ENCODE results near the gene C19orf25. TPM values are rescaled to one million over a fixed set of nuclear protein-coding genes. Genes with fewer than 3 reads are reported as not detected.
"Not testable (repeated sequence)": the region's sequence is repeated elsewhere in the genome, so short reads cannot be mapped to it uniquely, and the experiment has no call there.

The C19orf25 gene
- total RNA-seq, 4 donors from 2014 or later: 35.5 to 68.5 (median 61.9) TPM

DNA sequence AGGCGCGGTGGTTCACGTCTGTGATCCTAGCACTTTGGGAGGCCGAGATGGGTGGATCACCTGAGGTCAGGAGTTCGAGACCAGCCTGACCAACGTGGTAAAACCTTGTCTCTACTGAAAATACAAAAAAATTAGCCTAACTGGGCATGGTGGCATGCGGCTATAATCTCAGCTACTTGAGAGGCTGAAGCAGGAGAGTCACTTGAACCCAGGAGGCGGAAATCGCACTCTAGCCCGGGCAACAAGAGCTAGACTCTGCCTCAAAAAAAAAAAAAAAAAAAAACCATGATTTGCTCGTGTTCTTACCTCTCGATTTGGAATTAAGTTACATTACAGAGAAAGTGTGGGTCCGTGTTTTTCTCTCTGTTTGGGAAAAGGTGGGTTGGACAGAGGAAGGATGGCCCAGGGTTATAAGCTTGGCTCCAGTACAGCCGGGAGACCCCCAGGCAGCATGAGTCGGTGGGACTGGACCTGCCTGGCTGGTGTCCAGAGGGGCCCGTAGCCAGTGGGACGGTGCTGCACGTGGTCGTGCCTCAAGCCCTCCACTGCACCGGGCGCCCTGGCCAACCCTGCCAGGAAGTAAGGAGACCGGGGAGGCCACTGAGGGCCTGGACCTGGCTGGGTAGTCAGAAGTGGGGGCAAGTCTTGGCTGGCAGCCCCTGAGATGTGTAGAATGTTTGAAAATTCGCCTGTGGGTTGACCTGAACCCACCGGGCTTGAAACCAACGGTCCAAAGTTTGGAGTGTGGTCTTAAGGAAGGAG is 37.2 kb downstream of the C19orf25 start:
- Histone ChIP-seq H3K4me3 (no peak overlapping the region), H3K36me3 (peaks cover 0 to 32% (median 0%) of the 10 kb centered on the region in 3 donors), H3K9me3 (no peaks in the 10 kb centered on the region), H3K27ac (no peak overlapping the region), H3K4me1 (peaks cover 0 to 38% (median 23%) of the 10 kb centered on the region in 4 donors), H3K27me3 (peaks cover 3 to 16% of the 10 kb centered on the region in 2 donors)
- TF ChIP-seq POLR2A (IDR thresholded peaks at IDR 0.05): no peak
- TF ChIP-seq CTCF (IDR thresholded peaks at IDR 0.05): no peak
- no peak for DNase-seq

GRCh38 chr19:1441022-1441426 is 38.0 kb downstream of the C19orf25 start:
- H3K27me3 ChIP-seq: peaks cover 0 to 7% of the 10 kb centered on the region in 2 donors
- DNase-seq: no peak
- H3K27ac ChIP-seq: no peak overlapping the region
- H3K36me3 ChIP-seq: peaks cover 0 to 32% (median 0%) of the 10 kb centered on the region in 3 donors
- peaks cover 0 to 30% (median 19%) of the 10 kb centered on the region in 4 donors for H3K4me1 ChIP-seq
- TF ChIP-seq POLR2A (IDR thresholded peaks at IDR 0.05) (no peak), CTCF (IDR thresholded peaks at IDR 0.05) (no peak)
- H3K9me3 ChIP-seq: no peaks in the 10 kb centered on the region
- no peak overlapping the region for H3K4me3 ChIP-seq

DNA sequence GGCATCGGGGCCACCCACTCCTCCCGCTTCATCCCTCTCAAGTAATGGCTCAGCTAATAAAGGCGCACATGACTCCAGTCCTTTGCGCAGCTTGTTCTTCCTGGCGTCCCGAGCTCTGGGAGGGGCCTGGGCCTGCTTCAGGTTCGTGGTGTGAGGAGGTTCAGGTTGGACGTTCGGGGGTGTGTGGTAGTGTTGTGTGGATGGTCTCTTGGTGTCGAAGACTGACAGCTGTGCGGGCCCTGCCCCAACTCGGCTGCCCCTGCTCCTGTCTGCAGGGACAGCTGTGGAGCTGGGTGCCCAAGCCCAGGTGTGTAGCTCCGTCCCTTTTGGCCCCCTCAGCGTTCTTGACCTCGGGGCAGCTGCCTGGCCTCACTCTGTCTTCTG is 38.6 kb downstream of the C19orf25 start:
- Histone ChIP-seq H3K4me3 (no peak overlapping the region), H3K4me1 (peaks cover 0 to 24% (median 14%) of the 10 kb centered on the region in 4 donors), H3K27ac (no peak overlapping the region), H3K36me3 (peaks cover 0 to 35% (median 0%) of the 10 kb centered on the region in 3 donors), H3K27me3 (peaks cover 0 to 1% of the 10 kb centered on the region in 2 donors), H3K9me3 (no peaks in the 10 kb centered on the region)
- no peak for TF ChIP-seq CTCF (IDR thresholded peaks at IDR 0.05)
- no peak for TF ChIP-seq POLR2A (IDR thresholded peaks at IDR 0.05)
- no peak for DNase-seq

DNA sequence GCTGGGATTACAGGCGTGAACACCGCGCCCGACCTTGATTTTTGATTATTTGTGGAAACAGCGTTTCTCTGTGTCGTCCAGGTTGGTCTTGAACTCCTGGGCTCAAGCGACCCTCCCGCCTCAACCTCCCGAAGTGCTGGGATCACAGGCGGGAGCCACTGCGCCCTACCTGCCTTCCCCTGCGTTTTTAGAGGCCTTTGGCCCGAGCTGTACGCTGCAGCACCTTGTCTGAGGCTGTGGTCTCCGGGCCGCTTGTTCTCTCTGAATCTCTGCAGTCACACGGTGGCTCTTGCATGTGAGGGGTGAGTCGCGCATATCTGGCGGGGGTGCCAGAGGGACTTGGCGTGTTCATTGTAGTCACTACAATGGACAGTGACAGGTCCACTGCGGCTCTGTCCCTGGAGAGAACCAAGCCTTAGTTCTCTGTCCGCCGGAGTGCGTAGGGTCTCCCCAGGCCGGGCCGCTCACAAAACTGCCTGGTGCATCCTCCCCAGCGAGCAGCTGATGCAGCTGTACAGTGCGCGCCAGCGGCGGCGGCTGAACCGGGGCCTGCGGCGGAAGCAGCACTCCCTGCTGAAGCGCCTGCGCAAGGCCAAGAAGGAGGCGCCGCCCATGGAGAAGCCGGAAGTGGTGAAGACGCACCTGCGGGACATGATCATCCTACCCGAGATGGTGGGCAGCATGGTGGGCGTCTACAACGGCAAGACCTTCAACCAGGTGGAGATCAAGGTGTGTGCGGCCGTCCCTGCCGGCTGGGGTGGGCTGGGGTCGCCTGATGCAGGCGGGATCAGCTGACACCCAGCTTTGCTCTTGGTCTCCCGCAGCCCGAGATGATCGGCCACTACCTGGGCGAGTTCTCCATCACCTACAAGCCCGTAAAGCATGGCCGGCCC is 39.2 kb downstream of the C19orf25 start:
- Histone ChIP-seq H3K4me3 (peak overlapping the region; percentile 70 to 92 (median 77)), H3K36me3 (peaks cover 0 to 41% (median 0%) of the 10 kb centered on the region in 3 donors), H3K4me1 (peaks cover 0 to 17% (median 11%) of the 10 kb centered on the region in 4 donors), H3K27ac (peak overlapping the region in 2 of 4 donors; percentile 79 to 89)
- not testable (repeated sequence) for H3K9me3 ChIP-seq, DNase-seq, H3K27me3 ChIP-seq

GRCh38 chr19:1438933-1439354 is 40.1 kb downstream of the C19orf25 start:
- H3K4me1 ChIP-seq: peaks cover 0 to 15% (median 9%) of the 10 kb centered on the region in 4 donors
- no peaks in the 10 kb centered on the region for H3K27me3 ChIP-seq
- TF ChIP-seq CTCF (IDR thresholded peaks at IDR 0.05) (no peak), POLR2A (IDR thresholded peaks at IDR 0.05) (no peak)
- peak overlapping the region; percentile 79 to 89 (median 88) for H3K27ac ChIP-seq
- H3K36me3 ChIP-seq: peaks cover 0 to 49% (median 0%) of the 10 kb centered on the region in 3 donors
- H3K4me3 ChIP-seq: peak overlapping the region; percentile 70 to 92 (median 77)
- DNase-seq: no peak
- no peaks in the 10 kb centered on the region for H3K9me3 ChIP-seq

Data from Peyer's patch (tissue), 4 donors.